NK-92 (cell line): ENCODE data around the gene ANAPC7.
"Not testable (repeated sequence)": the region's sequence is repeated elsewhere in the genome, so short reads cannot be mapped to it uniquely, and the experiment has no call there.

Experiments
- DNase-seq: peaks from one replicate; lab custom pipeline; 2025; ENCODE audit not compliant: unreplicated experiment; lab: John Stamatoyannopoulos, UW

ANAPC7 gene

DNA sequence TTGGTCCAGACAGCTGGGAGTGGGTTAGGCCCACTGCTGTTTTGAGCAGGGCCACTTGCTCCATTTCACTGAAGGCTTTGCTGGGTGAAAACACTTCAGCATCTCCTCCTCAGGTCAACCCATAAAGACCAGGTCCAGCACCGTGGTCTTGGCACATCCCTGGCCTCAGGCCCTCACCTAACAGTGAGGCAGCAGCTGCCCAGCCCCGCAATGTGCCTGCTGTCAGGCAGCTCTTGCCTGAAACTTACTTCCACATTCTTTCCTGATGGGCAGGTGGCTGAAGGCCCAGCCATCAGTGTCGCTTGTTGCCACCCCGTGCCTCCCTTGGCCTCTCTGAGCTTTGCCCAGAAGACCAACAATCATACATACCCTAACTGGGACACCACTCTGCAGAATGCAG lies 54.4 kb downstream of the ANAPC7 start:
- no peak for DNase-seq

DNA sequence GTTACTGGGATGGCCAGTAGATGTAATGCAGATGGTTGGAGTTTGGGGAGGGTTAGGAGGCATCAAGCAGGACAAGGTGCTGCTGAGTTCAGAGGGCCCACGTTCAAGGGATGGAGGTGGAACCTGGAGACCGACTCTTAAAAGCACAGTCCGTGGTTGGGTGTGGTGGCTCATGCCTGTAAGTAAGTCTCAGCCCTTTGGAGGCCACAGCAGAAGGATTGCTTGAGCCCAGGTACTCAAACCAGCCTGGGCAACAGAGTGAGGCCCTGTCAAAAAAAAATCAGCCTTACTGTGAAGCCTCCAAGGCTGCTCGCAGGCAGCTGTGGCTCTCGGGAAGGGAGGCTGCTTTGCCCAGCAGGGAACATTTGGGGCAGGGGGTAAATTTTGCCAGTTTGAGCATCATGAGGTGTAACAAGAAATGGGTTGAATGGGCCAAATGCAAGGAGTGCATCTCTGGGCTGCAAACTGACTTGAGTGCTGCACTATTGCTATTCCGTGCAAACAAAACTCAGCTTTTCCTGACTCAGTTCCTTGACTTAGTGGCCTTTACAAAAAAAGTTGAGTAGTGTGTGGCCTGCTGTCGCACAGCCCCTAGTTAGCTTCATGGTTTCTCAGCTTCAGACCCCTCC lies 55.0 kb downstream of the ANAPC7 start:
- no peak for DNase-seq

DNA sequence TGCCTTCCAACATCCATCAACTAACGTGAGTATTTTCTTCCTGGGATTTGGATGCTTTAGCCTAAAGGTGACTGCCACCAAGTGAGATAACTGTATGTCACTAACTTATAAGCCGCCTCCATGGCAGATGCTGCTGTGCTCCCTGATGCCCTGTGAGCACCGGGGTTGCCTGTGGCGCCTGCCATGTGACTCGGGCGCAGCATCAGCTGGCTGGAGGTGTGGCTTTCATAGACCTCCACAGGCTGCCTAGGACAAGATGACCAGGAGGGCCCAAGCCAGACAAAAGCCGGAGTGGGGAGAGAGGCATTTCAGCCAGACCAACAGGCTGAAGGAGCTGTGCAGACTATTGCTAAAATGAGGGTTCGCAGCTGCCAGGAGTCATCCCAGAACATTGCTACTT lies 55.7 kb downstream of the ANAPC7 start:
- no peak for DNase-seq

DNA sequence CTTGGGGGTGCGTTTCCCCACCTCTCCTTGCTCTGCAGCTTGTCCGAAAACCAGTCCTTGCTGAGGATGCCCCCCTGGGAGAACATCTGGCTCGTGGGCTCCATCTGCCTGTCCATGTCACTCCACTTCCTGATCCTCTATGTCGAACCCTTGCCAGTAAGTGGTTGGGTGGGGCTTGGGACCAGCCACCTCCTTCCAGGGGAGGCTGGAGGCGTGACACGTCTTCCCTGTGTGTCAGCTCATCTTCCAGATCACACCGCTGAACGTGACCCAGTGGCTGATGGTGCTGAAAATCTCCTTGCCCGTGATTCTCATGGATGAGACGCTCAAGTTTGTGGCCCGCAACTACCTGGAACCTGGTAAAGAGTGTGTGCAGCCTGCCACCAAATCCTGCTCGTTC lies 57.5 kb downstream of the ANAPC7 start:
- no peak for DNase-seq

DNA sequence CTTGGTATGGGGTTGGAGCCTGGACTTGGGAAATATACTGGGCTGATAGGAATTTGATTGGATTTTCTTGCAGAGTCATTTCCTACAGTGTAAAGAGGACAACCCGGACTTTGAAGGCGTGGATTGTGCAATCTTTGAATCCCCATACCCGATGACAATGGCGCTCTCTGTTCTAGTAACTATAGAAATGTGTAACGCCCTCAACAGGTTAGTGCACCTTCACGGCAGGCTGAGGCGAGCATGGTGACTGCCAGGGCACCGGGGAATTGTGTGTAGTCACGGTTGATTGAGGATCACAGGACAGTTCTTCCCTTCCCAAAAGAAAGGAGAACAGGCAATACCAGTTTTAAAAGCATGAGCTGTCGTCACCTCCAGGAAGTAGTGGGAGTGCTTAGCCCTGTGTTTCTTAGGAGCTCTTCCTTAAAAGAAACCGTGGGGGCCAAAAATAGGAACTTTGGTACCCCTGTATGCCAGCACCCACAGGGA lies 58.3 kb downstream of the ANAPC7 start:
- no peak for DNase-seq

DNA sequence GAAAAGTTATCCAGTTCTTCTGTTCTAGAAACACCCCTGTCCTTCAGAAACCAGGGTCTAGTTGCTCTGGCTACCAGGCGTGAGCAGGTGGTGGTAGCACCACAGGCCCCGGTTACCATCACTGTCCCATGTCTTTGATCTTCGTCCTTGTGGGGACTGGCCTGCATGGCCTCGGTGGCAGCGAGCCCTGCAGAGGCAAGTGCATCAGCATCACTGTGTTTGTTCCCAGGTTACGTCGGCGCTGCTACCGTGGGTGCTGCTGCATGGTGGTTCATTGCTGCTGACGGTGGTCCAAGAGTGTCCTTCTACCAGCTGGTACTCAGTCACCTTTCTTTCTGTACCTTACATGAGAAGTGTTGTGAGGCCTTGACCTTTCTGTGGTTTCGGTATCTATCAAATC lies 58.9 kb downstream of the ANAPC7 start:
- no peak for DNase-seq

DNA sequence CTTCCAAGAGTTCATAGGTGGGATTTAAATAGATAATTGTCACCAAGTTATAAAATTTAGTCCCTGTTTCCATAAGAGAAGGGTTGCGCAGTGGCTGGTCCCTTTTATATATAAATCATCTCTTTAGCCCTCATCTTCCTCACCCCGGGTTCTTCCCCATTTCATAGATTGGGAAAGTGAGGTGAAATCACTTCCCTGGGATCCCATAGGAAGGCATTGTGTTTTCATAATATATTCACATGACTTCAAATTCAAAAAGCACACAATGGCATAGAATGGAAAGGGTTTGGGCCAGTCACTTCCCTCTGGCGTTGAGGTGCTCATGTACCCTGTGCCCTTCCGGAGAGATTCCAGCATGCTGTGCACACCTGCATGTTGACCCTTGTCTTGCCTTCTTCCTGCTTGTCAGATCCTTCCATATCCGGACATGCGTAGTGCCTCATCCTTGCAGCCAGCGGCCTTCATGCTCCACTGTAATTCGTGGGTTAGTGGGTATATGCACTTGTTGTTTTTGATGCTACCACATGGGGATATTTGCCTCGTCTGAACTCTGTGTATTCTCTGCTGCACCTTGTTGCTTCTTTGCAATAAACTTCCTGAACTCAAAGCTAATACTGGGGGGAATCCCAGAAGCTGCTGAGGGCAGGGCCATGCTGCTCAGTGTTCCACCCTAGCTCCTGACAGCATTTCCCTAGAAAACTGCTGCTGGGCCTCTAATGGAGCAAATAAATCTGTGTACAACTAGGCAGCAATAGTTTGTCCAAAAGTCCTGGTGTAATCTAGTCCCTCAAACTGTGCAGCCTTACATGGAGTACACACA lies 59.6 kb downstream of the ANAPC7 start:
- DNase-seq = no peak

DNA sequence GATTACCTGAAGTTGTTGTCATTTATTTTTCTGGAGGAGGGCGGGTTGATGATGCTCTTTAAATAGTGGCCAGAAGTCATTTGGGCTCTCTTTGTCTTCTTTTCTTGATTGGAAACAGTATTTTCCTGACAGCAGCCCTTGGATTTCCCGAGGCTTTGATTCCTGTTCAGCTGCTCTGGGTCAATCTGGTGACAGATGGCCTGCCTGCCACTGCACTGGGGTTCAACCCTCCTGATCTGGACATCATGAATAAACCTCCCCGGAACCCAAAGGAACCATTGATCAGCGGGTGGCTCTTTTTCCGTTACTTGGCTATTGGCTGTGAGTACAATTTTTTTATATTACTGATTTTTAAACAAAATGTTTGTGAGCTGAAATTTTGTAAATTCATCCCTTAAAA lies 60.4 kb downstream of the ANAPC7 start:
- no peak for DNase-seq

DNA sequence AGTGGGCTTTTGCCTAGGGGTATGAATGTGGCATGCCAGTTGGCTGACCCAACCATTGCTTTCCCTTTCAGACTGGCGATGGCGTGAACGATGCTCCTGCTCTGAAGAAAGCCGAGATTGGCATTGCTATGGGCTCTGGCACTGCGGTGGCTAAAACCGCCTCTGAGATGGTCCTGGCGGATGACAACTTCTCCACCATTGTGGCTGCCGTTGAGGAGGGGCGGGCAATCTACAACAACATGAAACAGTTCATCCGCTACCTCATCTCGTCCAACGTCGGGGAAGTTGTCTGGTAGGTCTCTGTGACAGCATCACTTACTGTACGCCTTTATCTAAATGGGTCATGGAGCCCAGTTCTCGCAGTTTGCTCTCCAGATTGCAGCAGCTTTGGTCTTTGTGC lies 61.4 kb downstream of the ANAPC7 start:
- no peak for DNase-seq

DNA sequence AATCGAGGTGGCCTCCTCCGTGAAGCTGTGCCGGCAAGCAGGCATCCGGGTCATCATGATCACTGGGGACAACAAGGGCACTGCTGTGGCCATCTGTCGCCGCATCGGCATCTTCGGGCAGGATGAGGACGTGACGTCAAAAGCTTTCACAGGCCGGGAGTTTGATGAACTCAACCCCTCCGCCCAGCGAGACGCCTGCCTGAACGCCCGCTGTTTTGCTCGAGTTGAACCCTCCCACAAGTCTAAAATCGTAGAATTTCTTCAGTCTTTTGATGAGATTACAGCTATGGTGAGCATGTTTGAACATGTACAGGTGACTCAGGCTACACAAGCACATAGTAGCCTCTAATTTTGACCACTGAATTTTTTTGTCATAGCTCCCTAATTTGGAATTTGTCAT lies 62.8 kb downstream of the ANAPC7 start:
- DNase-seq = no peak

DNA sequence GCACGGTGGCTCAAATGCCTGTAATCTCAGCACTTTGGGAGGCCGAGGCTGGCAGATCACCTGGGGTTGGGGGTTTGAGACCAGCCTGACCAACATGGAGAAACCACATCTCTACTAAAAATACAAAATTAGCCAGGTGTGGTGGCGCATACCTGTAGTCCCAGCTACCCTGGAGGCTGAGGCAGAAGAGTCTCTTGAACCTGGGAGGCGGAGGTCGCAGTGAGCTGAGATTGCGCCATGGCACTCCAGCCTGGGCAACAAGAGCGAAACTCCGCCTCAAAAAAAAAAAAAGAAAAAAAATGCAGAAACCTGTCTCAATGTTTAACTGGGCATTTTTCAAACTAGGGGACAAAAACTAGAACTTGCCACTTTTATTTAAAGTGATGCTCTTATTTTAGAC lies 63.2 kb downstream of the ANAPC7 start:
- not testable (repeated sequence) for DNase-seq

DNA sequence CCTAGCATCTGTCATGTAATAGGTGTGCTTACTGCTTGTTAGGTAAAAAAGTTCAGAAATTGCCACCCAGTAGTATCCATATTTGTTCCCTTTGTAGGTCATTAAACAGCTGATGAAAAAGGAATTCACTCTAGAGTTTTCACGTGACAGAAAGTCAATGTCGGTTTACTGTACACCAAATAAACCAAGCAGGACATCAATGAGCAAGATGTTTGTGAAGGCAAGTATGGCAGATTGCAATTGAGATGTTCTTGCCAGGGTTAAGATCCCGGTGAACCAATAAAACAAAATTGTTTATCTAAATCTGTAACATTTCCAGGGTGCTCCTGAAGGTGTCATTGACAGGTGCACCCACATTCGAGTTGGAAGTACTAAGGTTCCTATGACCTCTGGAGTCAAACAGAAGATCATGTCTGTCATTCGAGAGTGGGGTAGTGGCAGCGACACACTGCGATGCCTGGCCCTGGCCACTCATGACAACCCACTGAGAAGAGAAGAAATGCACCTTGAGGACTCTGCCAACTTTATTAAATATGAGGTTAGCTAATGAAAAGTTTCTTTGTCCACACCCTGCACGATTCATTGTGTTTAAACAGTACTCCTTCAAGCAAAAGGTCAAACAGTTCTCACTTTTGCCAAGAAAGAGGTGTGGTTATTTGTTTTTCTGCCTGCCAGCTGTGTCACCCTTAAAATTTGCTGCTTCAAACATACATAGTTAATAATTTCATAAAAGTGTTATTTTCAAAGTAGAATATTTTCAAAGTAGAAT lies 64.1 kb downstream of the ANAPC7 start:
- no peak for DNase-seq

DNA sequence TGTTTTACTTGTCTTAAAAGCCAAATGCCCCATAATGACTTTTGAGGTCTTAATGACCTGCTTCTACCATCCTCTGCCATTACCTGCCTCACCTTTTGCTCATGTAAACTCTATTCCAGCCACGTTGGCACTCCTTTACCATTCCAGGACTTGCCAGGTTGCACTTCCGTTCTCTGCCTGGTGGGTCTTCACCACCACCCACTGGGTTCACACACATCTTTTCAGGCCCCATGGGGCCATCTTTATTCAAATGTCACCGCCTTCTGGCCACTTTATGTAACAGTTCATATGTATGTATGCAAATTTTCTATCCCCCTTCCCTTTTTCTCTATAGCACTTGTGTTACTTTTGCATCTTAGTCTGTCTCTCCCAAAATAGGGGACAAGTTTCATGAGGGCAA lies 64.8 kb downstream of the ANAPC7 start:
- DNase-seq = no peak

DNA sequence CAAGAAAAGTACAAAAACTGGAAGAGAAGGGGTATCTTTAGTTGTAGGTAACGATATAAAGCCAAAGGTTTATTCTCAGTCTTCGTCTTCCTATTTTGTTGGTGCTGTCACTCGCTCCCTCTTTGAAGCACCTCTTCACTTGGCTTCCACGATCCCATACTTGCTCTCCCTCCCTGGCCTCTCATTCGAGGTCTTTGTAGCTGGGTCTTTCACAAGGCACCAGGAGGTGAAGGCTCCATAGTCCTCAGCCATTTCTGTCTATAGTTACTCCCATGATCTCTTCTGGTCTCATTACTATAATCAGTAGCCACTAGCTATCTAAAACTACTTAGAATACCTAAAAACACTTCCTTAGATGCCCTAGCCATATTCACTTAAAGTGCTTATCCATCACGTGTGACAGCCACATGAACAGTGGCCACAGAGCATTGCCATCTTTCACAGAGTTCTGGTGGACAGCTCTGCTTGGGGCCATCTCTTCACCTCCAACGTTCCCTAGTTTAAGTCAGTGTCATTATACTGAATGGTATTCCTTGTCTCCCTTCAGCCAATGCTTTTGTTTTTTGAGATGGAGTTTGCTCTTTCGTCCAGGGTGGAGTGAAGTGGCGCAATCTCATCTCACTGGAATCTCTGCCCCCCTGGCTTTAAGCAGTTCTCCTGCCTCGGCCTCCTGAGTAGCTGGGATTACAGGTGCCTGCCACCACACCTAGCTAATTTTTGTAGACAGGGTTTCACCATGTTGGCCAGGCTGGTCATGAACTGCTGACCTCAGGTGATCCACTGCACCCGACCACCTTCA lies 65.4 kb downstream of the ANAPC7 start:
- no peak for DNase-seq

DNA sequence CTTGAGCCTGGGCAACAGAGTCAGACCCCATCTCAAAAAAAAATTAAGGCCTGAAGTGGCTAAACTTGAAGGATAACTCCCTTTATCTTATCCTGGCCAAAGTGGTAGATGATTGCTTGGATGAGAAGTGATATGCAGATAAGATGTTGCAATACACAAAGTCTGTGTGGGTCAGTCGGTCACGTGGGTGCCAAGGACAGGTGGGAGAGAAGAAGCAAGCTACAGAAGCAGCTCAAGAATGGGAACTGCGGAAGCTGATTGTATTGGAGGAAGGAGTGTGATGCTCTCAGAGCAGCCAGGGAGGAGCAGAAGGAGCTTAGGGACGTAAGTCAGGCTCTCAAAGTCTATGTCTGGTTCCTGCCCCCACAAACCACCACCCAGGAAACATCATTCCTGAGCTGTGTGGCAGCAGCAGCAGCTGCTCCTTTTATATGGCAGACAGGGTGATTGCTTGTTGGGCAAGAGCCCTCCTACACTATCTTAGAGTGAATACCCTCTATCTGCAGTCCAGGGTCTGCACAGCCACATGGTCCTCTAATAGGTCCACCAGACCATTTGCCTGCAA lies 67.9 kb downstream of the ANAPC7 start:
- no peak for DNase-seq

DNA sequence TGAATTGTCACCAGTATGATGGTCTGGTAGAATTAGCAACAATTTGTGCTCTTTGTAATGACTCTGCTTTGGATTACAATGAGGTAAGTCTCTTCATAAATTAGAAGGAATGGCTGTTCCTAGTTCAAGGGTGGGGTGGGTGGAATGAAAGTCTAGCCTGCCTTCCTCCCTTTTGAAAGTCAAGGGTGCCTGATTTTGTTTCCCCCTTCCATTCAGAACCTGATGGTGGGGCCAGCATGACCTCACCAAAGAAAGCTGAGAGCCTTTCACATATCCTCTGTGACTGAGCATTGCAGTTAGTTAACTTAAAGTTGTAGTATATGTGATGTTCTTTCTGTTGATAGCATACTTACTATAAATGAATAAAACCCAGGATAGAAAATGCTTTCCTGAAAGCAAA lies 70.3 kb downstream of the ANAPC7 start:
- no peak for DNase-seq

DNA sequence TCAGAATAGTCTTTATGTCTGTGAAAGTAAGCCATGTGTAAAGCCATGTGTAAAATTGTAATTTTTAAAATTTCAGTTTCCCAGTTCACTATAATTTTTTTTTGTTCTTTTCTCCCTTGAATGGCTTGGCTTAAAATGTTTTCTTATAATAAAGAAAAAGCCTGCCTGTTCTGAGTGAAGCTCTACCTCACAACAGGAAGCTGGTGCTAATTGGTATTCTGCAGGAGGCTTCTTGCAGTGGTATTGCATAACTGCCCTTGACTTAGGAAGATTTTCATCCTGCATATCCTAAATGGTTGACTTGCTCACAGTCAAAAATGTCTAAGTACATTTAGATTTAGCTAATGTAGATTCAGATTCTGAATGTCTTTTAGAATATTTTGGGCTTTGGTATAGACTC lies 73.0 kb downstream of the ANAPC7 start:
- no peak for DNase-seq

DNA sequence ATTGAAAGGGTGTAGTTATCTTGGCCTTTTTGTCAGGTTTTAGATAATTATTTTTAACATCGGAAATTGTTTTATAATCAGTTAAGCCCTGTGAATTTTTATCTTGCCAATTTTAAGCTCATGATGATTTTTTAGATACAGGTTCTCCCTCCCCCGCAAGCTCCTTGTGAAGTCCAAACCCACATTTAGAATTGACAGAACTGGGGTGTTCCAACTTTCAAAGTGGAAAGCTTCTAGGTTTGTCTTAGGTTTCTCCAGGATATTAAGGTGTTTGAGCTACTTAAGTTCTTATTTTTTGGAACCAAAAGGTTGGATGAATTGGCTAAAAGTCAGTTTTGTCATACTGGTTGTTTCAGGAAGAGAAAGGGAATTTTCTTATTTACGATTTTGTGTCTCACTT lies 73.4 kb downstream of the ANAPC7 start:
- no peak for DNase-seq

DNA sequence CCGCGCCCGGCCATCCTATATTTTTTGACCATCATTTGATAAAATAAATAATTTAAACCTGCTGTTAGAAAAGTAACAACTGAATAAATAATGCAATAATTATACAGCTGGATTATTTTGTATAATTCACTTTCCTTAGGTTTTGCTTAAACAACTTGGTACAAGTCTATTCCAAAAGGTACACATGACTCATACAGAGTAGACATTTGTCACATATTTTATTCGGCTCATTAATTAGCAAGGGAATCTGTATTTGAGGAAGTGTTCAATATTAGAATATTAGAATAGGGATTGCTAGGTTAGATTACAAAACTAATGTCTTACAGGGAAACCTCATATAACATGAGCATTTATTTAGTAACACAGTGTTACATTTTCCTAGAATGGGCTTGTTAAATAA lies 73.8 kb downstream of the ANAPC7 start:
- DNase-seq = no peak
